DOHH2 (cell line): ENCODE data around the gene MYOF.

Experiments used
- H3F3A ChIP-seq: fragments of 200-600 bp; sonication (generic), shearing (Covaris generic); 2 replicates; pipeline ENCODE4 v1.6.0; 2016; ENCODE audit warnings: antibody characterized with exemption, mild to moderate bottlenecking; ENCODE audit not compliant: control insufficient read depth, insufficient read depth
- H3K27ac ChIP-seq: fragments of 200-600 bp; sonication (generic); 2 replicates; pipeline ENCODE4 v1.5.1; 2014; ENCODE audit warnings: low read depth, mild to moderate bottlenecking, low read length, moderate library complexity
- H3K27me3 ChIP-seq: fragments of 200-600 bp; sonication (generic); 2 replicates; pipeline ENCODE4 v1.6.1; 2014; ENCODE audit warnings: mild to moderate bottlenecking, low read length, mixed read lengths; ENCODE audit not compliant: control insufficient read depth
- H3K36me3 ChIP-seq: fragments of 200-600 bp; sonication (generic); 2 replicates; pipeline ENCODE4 v1.6.1; 2014; ENCODE audit warnings: mild to moderate bottlenecking, low read length, moderate library complexity, mixed read lengths; ENCODE audit not compliant: control insufficient read depth
- H3K4me1 ChIP-seq: fragments of 200-600 bp; sonication (generic); 2 replicates; pipeline ENCODE4 v1.6.1; 2014; ENCODE audit warnings: mild to moderate bottlenecking, low read length, mixed read lengths; ENCODE audit not compliant: control insufficient read depth
- H3K4me2 ChIP-seq: fragments of 200-600 bp; sonication (generic); 2 replicates; pipeline ENCODE4 v1.6.0; 2014; ENCODE audit warnings: mild to moderate bottlenecking, low read length, moderate library complexity
- H3K4me3 ChIP-seq: fragments of 200-600 bp; sonication (generic); 2 replicates; pipeline ENCODE4 v1.5.1; 2014; ENCODE audit warnings: mild to moderate bottlenecking, low read length, mixed read lengths
- H3K79me2 ChIP-seq: fragments of 200-600 bp; sonication (generic); 2 replicates; pipeline ENCODE4 v1.6.1; 2014; ENCODE audit warnings: mild to moderate bottlenecking, low read length, mixed read lengths; ENCODE audit not compliant: control insufficient read depth
- H3K9me2 ChIP-seq: fragments of 200-600 bp; sonication (generic); replicated peaks from 2 replicates; pipeline ENCODE4 v1.6.1; 2014; ENCODE audit warnings: mild to moderate bottlenecking, low read length, mixed read lengths; ENCODE audit not compliant: control insufficient read depth
- H3K9me3 ChIP-seq: fragments of 200-600 bp; sonication (generic); 2 replicates; pipeline ENCODE4 v1.6.1; 2014; ENCODE audit warnings: antibody characterized with exemption, low read length, mixed read lengths; ENCODE audit not compliant: control insufficient read depth, insufficient read depth
- H4K20me1 ChIP-seq: fragments of 200-600 bp; sonication (generic); 2 replicates; pipeline ENCODE4 v1.6.0; 2014; ENCODE audit warnings: low read depth, mild to moderate bottlenecking, antibody characterized with exemption, low read length, moderate library complexity; ENCODE audit not compliant: control insufficient read depth, insufficient read depth
- CTCF ChIP-seq: fragments of 200-600 bp; sonication (generic); IDR thresholded peaks from one replicate; pipeline ENCODE4 v1.5.1; 2014; ENCODE audit warnings: antibody characterized with exemption, mild to moderate bottlenecking, low read depth, low read length; ENCODE audit not compliant: poor library complexity, severe bottlenecking
- EZH2phosphoT487 ChIP-seq: fragments of 200-600 bp; sonication (generic); IDR thresholded peaks from 2 replicates; pipeline ENCODE4 v1.6.1; 2017; ENCODE audit warnings: borderline replicate concordance, mild to moderate bottlenecking, antibody characterized with exemption, low read length, moderate library complexity, mixed read lengths

The MYOF gene

GRCh38 chr10:93406364-93407145 is 75.6 kb downstream of the MYOF start:
- H4K20me1 ChIP-seq: no peaks in the 10 kb centered on the region
- H3K9me3 ChIP-seq: no peaks in the 10 kb centered on the region
- no peaks in the 10 kb centered on the region for H3K36me3 ChIP-seq
- H3K4me3 ChIP-seq: no peak overlapping the region
- H3K27ac ChIP-seq: no peak overlapping the region
- no peaks in the 10 kb centered on the region for H3F3A ChIP-seq
- no peaks in the 10 kb centered on the region for H3K79me2 ChIP-seq
- H3K9me2 ChIP-seq: no peaks in the 10 kb centered on the region
- peaks cover 6% of the 10 kb centered on the region; the same call in 1 of the 2 replicates for H3K27me3 ChIP-seq
- TF ChIP-seq EZH2phosphoT487: no peak
- no peak for TF ChIP-seq CTCF
- no peaks in the 10 kb centered on the region for H3K4me1 ChIP-seq
- no peak overlapping the region for H3K4me2 ChIP-seq

GRCh38 chr10:93404048-93404354 is 78.1 kb downstream of the MYOF start:
- Histone ChIP-seq H3F3A (no peaks in the 10 kb centered on the region), H3K4me3 (no peak overlapping the region), H3K79me2 (no peaks in the 10 kb centered on the region), H3K9me2 (no peaks in the 10 kb centered on the region), H3K9me3 (no peaks in the 10 kb centered on the region), H3K27ac (no peak overlapping the region), H3K36me3 (no peaks in the 10 kb centered on the region), H3K4me1 (no peaks in the 10 kb centered on the region), H3K27me3 (peaks cover 6% of the 10 kb centered on the region; the same call in 1 of the 2 replicates), H4K20me1 (no peaks in the 10 kb centered on the region), H3K4me2 (no peak overlapping the region)
- TF ChIP-seq CTCF (no peak), EZH2phosphoT487 (no peak)

GRCh38 chr10:93403152-93404047 is 78.7 kb downstream of the MYOF start:
- no peak overlapping the region for H3K27ac ChIP-seq
- H3K4me2 ChIP-seq: no peak overlapping the region
- TF ChIP-seq CTCF: no peak
- no peak for TF ChIP-seq EZH2phosphoT487
- H3K79me2 ChIP-seq: no peaks in the 10 kb centered on the region
- no peaks in the 10 kb centered on the region for H3F3A ChIP-seq
- no peaks in the 10 kb centered on the region for H3K36me3 ChIP-seq
- no peaks in the 10 kb centered on the region for H3K4me1 ChIP-seq
- no peaks in the 10 kb centered on the region for H4K20me1 ChIP-seq
- no peaks in the 10 kb centered on the region for H3K9me3 ChIP-seq
- H3K4me3 ChIP-seq: no peak overlapping the region
- no peaks in the 10 kb centered on the region for H3K9me2 ChIP-seq
- H3K27me3 ChIP-seq: peaks cover 6% of the 10 kb centered on the region; the same call in 1 of the 2 replicates
